SK-N-SH (cell line): ENCODE results near the gene NR6A1. TPM values are rescaled to one million over a fixed set of nuclear protein-coding genes. Genes with fewer than 3 reads are reported as not detected.

ENCODE experiments used
- CTCF ChIA-PET: fragments of 300-600, 350-600 bp; formaldehyde crosslinking; extraction: SDS; loops from one replicate; lab custom pipeline; 2021; lab: Yijun Ruan, JAX
- POLR2A ChIA-PET: fragments of 350-600 bp; sonication (Branson Sonifier 250); formaldehyde crosslinking; extraction: SDS; loops from one replicate; lab custom pipeline; 2020; ENCODE audit warnings: antibody characterized with exemption, inconsistent platforms; lab: Yijun Ruan, JAX
- DNase-seq: peaks from one replicate; pipeline ENCODE4 v3.0.0; 2012
- H2AFZ ChIP-seq: fragments of 200-600 bp; sonication (generic); 2 replicates; pipeline ENCODE4 v1.8.1; 2016; ENCODE audit warnings: antibody characterized with exemption, mild to moderate bottlenecking, low read depth
- H3F3A ChIP-seq: fragments of 200-600 bp; sonication (generic); replicated peaks from 2 replicates; pipeline ENCODE3; 2016; ENCODE audit warnings: antibody characterized with exemption, mild to moderate bottlenecking; ENCODE audit not compliant: insufficient read depth
- H3K27ac ChIP-seq, 2 experiments: fragments of 200-500 bp in 1 of 2; fragments of 200-600 bp in 1 of 2; sonication (Bioruptor generic) in 1 of 2; sonication (generic), shearing (Covaris generic) in 1 of 2; 2 replicates each; pipeline versions ENCODE4 v1.5.1 to v1.6.1; 2014 to 2016; ENCODE audit warnings: low read depth in 2 of 2, inconsistent platforms in 1 of 2, low read length in 1 of 2, mild to moderate bottlenecking in 1 of 2, mixed read lengths in 1 of 2
- H3K27me3 ChIP-seq: fragments of 200-600 bp; sonication (generic), shearing (Covaris generic); 2 replicates; pipeline ENCODE4 v1.6.1; 2016; ENCODE audit warnings: mixed run types; ENCODE audit not compliant: insufficient read depth
- H3K36me3 ChIP-seq, 2 experiments: fragments of 200-500 bp in 1 of 2; fragments of 200-600 bp in 1 of 2; sonication (Bioruptor generic) in 1 of 2; sonication (generic) in 1 of 2; replicated peaks in 1 of 2; 2 replicates each; pipeline versions ENCODE3 to v1.5.1; 2014 to 2016; ENCODE audit warnings: low read length in 1 of 2, mild to moderate bottlenecking in 1 of 2; ENCODE audit not compliant: insufficient read depth in 2 of 2, control insufficient read depth in 1 of 2
- H3K4me1 ChIP-seq, 2 experiments: fragments of 200-500 bp in 1 of 2; fragments of 200-600 bp in 1 of 2; sonication (Bioruptor generic) in 1 of 2; sonication (generic), shearing (Covaris generic) in 1 of 2; 2 replicates each; pipeline versions ENCODE4 v1.5.1 to v1.6.1; 2014 to 2016; ENCODE audit warnings: low read depth in 1 of 2, low read length in 1 of 2, mixed run types in 1 of 2; ENCODE audit not compliant: insufficient read depth in 2 of 2, control insufficient read depth in 1 of 2
- H3K4me2 ChIP-seq: fragments of 200-600 bp; sonication (generic), shearing (Covaris generic); 2 replicates; pipeline ENCODE4 v1.6.1; 2017; ENCODE audit warnings: mixed run types
- H3K4me3 ChIP-seq, 2 experiments: fragments of 200-500 bp in 1 of 2; fragments of 200-600 bp in 1 of 2; sonication (Bioruptor generic) in 1 of 2; sonication (generic), shearing (Covaris generic) in 1 of 2; 2 replicates each; pipeline versions ENCODE4 v1.5.1 to v1.8.1; 2014 to 2016; ENCODE audit warnings: low read depth in 2 of 2, inconsistent platforms in 1 of 2, low read length in 1 of 2, mild to moderate bottlenecking in 1 of 2, mixed read lengths in 1 of 2, moderate library complexity in 1 of 2
- H3K79me2 ChIP-seq: fragments of 200-600 bp; sonication (generic); 2 replicates; pipeline ENCODE4 v1.8.1; 2017; ENCODE audit warnings: mild to moderate bottlenecking; ENCODE audit not compliant: insufficient read depth
- H3K9ac ChIP-seq: fragments of 200-600 bp; sonication (generic); 2 replicates; pipeline ENCODE4 v1.6.1; 2017; ENCODE audit warnings: mixed run types
- H3K9me2 ChIP-seq: fragments of 200-600 bp; sonication (generic); 2 replicates; pipeline ENCODE4 v1.6.1; 2017; ENCODE audit warnings: mixed run types
- H3K9me3 ChIP-seq: fragments of 200-600 bp; sonication (generic); 2 replicates; pipeline ENCODE4 v1.6.1; 2017; ENCODE audit warnings: mixed run types, mild to moderate bottlenecking, moderate library complexity
- H4K20me1 ChIP-seq: fragments of 200-600 bp; sonication (generic); 2 replicates; pipeline ENCODE4 v1.6.1; 2017; ENCODE audit warnings: mild to moderate bottlenecking, mixed run types; ENCODE audit not compliant: insufficient read depth
- CHD2 ChIP-seq: fragments of 150-350 bp; IDR thresholded peaks from 2 replicates; pipeline ENCODE4 v1.6.1; 2018; ENCODE audit warnings: low read length; ENCODE audit not compliant: partially characterized antibody
- CTCF ChIP-seq: fragments of 200-600 bp; sonication (generic); IDR thresholded peaks from 2 replicates; pipeline ENCODE4 v1.6.1; 2017; ENCODE audit warnings: antibody characterized with exemption, mild to moderate bottlenecking, moderate library complexity
- PBX3 ChIP-seq: IDR thresholded peaks from 2 replicates; pipeline ENCODE4; 2012
- POLR2AphosphoS5 ChIP-seq: IDR thresholded peaks from 2 replicates; pipeline ENCODE4 v1.6.1; 2012; ENCODE audit warnings: low read depth, low read length
- RAD21 ChIP-seq: IDR thresholded peaks from 2 replicates; pipeline ENCODE4 v1.6.1; 2012; ENCODE audit warnings: mild to moderate bottlenecking, low read length
- RCOR1 ChIP-seq: fragments of 150-350 bp; IDR thresholded peaks from 2 replicates; pipeline ENCODE4 v1.6.1; 2017; ENCODE audit warnings: antibody characterized with exemption, low read length
- SMC3 ChIP-seq: IDR thresholded peaks from 2 replicates; pipeline ENCODE4 v1.6.1; 2012; ENCODE audit warnings: low read depth, low read length, improper control_type of control experiment
- TAF1 ChIP-seq: IDR thresholded peaks from 2 replicates; pipeline ENCODE4 v1.6.1; 2012; ENCODE audit warnings: low read depth, mild to moderate bottlenecking, low read length, moderate library complexity, borderline replicate concordance
- TCF12 ChIP-seq: IDR thresholded peaks from 2 replicates; pipeline ENCODE4 v1.4.0; 2012
- WGBS: methylation state at CpG from one replicate; pipeline ENCODE4 v1.1.6; 2017; ENCODE audit warnings: low lambda C conversion rate; 5-methylcytosine and 5-hydroxymethylcytosine counted together
- polyA plus RNA-seq, 3 experiments: library from polyadenylated mRNA; depleted of rRNA; stranded (reverse); fragments of >200 nt; gene quantifications; 2 replicates each; pipeline ENCODE4 v1.2.3, GENCODE V29; 2012
- TF ChIP-seq, protein P1 (sequence below): fragments of 150-350 bp; IDR thresholded peaks from 2 replicates; pipeline ENCODE4 v1.6.1; 2017; ENCODE audit warnings: antibody characterized with exemption, low read length, low read depth, borderline replicate concordance

NR6A1 gene
- polyA plus RNA-seq, 1 of the 3 experiments (the other 2 are of a cell fraction), result 1.2 TPM

GRCh38 chr9:124475868-124476690, 295.0 kb downstream of the NR6A1 start:
- WGBS, result 79% methylated on average over 6 of the region's 14 CpGs
- Histone ChIP-seq H3K4me3 (no peak overlapping the region), H2AFZ (no peak overlapping the region), H3F3A (no peaks in the 10 kb centered on the region), H3K9ac (no peak overlapping the region), H3K36me3 (no peaks in the 10 kb centered on the region), H3K9me3 (no peaks in the 10 kb centered on the region), H3K4me2 (no peak overlapping the region), H4K20me1 (no peaks in the 10 kb centered on the region), H3K27ac (no peak overlapping the region), H3K79me2 (no peaks in the 10 kb centered on the region), H3K9me2 (no peaks in the 10 kb centered on the region), H3K4me1 (peaks cover 0 to 10% of the 10 kb centered on the region in 2 experiments; a peak in 1 of 4 replicates), H3K27me3 (no peaks in the 10 kb centered on the region; the same call in 1 of the 2 replicates)
- no peak for DNase-seq
- TF ChIP-seq RCOR1, result no peak
- no peak for TF ChIP-seq CHD2
- no peak for TF ChIP-seq CTCF
- TF ChIP-seq TCF12, result no peak
- no peak for TF ChIP-seq PBX3
- no peak for TF ChIP-seq SMC3
- no peak for TF ChIP-seq TAF1
- TF ChIP-seq, protein P1, sequence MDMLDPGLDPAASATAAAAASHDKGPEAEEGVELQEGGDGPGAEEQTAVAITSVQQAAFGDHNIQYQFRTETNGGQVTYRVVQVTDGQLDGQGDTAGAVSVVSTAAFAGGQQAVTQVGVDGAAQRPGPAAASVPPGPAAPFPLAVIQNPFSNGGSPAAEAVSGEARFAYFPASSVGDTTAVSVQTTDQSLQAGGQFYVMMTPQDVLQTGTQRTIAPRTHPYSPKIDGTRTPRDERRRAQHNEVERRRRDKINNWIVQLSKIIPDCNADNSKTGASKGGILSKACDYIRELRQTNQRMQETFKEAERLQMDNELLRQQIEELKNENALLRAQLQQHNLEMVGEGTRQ, result no peak
- no peak for TF ChIP-seq POLR2AphosphoS5
- POLR2A ChIA-PET, result no interaction called here
- CTCF ChIA-PET, result interaction anchor here (0.8 to 3.0 kb wide), 4 partner anchors 10 to 83 kb away, joined by 3 to 10 read pairs (median 4); no protein-coding TSS in a partner anchor

DNA sequence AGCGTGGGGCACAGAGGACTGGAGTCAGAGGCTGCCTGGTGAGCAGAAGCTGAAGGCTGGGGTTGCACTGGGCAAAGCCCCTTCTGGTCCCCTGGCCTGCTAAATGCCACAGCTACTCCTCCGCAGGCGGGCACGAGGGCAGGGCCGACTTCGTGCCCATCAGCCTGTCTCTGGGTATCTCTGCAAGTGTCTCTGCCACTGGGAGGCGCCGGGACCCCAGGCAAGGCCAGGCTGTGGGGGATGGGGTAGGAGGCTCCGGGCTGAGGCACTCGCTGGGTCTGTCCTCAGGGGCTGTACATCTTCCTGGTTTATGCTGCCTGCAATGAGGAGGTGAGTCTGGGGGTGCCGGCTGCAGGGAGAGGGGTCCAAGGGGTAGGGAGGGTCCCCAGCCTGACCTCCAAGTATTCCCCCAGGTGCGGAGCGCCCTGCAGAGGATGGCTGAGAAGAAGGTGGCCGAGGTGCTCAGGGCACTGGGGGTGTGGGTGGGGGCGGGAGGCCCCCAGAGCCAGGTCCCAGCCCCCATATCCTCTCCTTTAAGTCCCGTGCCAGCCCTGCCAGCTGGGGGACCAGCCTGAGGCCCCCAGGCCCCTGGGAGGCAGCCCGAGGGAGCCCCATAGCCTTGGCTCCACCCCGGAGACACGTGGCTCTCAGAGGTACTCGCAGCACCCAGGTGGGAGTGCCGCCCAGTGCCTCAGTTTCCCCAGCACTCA, 295.8 kb downstream of the NR6A1 start:
- H3F3A ChIP-seq, result no peaks in the 10 kb centered on the region
- CTCF ChIA-PET, result interaction anchor here (0.8 to 3.0 kb wide), 4 partner anchors 11 to 82 kb away, joined by 3 to 10 read pairs (median 4); no protein-coding TSS in a partner anchor
- no peak overlapping the region for H3K4me2 ChIP-seq
- TF ChIP-seq CHD2 (no peak), SMC3 (peak; percentile 13; the same call in 1 of the 2 replicates), RAD21 (peak; percentile 54)
- H3K9ac ChIP-seq, result no peak overlapping the region
- H3K4me1 ChIP-seq, result peaks cover 0 to 10% of the 10 kb centered on the region in 2 experiments; a peak in 1 of 4 replicates
- H3K27me3 ChIP-seq, result no peaks in the 10 kb centered on the region; the same call in 1 of the 2 replicates
- no peaks in the 10 kb centered on the region for H3K9me3 ChIP-seq
- 92% methylated on average over 9 of the region's 21 CpGs for WGBS
- no peaks in the 10 kb centered on the region for H3K9me2 ChIP-seq
- no peaks in the 10 kb centered on the region for H3K36me3 ChIP-seq
- peak; percentile 65 for DNase-seq
- no peaks in the 10 kb centered on the region for H3K79me2 ChIP-seq
- H2AFZ ChIP-seq, result no peak overlapping the region
- no peaks in the 10 kb centered on the region for H4K20me1 ChIP-seq
- POLR2A ChIA-PET, result no interaction called here
- no peak overlapping the region for H3K4me3 ChIP-seq
- H3K27ac ChIP-seq, result no peak overlapping the region
